Loucy (cell line): Measurements from ENCODE around the gene GNAT1.

ENCODE experiments used
- CTCF ChIP-seq: fragments of 200-600 bp; sonication (generic); conservative IDR thresholded peaks from 2 replicates; pipeline ENCODE4 v1.5.1; 2014; ENCODE audit warnings: mild to moderate bottlenecking, antibody characterized with exemption, low read length
- EZH2phosphoT487 ChIP-seq: fragments of 200-600 bp; IDR thresholded peaks from 2 replicates; pipeline ENCODE4 v1.6.1; 2018; ENCODE audit warnings: antibody characterized with exemption, mild to moderate bottlenecking, moderate library complexity, borderline replicate concordance

DNA sequence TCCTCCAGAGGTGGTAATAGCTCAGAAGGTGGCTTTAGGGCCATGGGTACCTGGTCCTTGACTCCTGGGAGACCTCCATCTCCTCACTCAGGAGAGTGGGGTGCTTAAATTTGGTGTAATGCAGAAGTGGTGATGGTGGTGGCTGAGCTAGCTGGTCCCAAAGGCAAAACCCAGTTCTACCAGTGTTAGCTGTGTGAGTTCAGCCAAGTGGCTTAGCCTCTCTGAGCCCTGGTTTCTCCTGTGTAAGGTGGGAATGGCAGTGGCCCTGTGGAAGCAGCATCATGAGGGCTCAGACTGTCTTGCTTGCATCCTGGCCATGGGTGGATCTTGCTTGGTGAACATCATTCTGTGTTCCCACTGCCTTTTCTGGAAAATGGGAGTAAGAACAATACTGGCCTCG, 26.9 kb upstream of the GNAT1 start:
- TF ChIP-seq CTCF = no peak
- no peak for TF ChIP-seq EZH2phosphoT487
